HG02798 (cell line): ENCODE results near the gene EHMT1.

ENCODE experiments used
- ATAC-seq: cut with Tn5 transposase; IDR thresholded peaks from one replicate; pipeline ENCODE4 v1.9.1; 2021; ENCODE audit warnings: mild to moderate bottlenecking; ENCODE audit not compliant: unreplicated experiment, poor library complexity

EHMT1 gene

GRCh38 chr9:137688725-137689124 is 69.9 kb downstream of the EHMT1 start:
- no peak for ATAC-seq

GRCh38 chr9:137689745-137690529 is 71.1 kb downstream of the EHMT1 start:
- no peak for ATAC-seq

- ATAC-seq: no peak
These were observed 72.3 kb downstream of the EHMT1 start for GRCh38 chr9:137690930-137691645.

- ATAC-seq: no peak
These were observed 73.0 kb downstream of the EHMT1 start for GRCh38 chr9:137691646-137692351.

DNA sequence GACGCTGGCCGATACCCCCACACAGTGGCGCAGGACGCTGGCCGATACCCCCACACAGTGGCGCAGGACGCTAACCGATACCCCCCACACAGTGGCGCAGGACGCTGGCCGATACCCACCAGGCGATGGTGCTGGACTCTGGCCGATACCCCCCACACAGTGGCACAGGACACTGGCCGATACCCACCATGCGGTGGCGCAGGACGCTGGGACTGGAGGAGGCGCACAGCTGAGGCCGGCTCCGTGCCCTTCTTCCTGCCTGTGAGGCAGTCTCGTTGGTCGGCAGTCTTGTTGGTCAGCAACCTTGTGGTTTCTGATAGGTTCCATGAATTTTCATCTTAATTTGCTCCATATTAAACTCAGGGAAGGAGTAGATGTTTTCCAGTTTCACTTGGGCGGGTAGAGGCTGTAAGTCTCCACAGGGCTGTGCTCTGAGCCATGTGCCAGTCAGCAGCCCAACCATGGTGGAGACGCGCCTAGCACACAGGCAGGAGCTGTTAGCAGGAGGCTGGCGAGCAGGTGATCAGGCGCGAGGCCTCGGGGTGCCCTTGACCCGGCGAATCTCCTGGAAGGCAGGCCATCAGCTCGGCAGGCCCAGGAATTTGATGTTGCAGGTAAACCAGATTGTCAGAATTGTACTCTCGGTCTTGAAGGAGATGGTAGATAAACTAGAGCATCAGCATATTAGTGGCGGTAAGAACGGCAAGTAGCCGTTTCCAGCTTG is 75.6 kb downstream of the EHMT1 start:
- ATAC-seq: no peak

DNA sequence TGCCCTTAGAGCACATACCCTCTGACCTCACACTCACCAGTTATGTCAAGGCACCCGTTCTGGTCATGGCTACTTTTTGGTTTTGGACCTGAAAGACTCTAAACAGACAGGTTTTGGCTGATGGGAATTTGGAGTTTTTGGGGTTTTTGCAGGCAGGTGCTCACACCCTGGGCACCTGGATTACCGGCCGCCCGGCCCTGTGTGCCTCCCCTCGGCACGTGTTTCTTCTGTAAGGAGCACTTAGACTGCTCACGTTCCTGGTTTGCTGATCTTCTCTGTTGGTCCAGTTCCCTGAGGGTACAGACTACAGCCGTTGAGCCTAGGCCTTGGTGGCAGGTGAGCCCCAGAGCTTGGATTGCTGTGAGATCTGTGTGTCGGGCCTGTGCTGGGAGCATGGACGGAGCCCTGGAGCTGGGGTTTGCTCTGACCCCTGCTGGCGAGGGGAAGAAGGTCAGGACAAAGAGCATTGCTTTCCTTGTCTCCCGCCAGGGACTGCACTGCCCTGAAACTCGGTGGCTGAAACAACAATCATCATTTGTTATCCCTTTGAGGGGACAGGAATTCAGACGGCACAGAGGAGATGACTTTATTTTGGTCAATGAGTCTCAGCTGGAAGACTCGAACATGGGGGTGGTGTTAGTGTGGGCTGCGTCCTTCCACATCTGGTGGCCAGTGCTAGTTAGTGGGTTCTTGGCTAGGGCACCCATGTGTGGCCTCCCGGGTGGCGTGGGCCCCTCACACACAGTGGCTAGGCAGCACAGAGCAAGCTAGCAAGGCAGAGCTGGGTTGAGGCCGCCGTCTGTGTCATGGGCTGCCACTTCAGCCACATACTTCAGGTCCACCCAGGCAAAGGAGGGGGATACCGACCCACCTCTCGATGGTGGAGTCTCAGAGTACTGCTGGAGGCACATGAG is 76.4 kb downstream of the EHMT1 start:
- no peak for ATAC-seq

DNA sequence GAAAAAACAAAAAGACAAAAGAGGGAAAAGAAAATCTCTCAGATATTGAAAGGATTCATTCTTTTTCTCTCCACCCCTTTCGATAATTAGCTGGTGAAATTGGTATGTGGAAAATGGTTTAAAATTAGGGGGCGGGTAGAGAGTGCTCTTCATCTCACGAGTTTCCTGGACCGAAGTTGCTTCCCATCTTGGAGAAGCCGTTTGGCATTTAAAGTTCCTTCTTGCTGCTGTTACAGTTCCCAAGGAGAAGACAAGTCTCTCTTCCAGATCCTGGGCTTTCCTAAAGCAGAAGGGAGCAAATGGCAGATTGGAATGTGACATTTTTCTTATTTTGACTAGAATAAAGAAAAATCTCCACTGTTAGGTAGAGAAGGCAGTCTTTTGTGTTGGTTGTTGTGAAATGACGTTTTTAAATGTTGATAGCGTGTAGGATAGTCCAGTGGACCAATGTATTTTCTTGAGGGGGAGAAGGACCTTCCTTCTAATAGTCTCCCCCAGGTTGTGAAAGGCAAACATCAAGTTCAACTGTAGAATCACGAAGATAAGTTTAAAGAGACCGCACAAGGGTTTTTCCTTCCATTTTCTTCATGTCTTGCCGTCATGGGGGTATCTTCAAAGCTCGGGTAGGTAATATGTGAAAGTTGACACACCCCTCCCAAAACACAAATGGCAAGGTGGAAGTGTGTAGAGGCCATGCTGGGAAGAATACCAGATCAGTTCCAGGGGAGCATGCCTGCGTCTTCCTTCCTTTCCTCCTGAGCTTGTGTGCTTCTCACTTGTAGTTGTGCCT is 77.5 kb downstream of the EHMT1 start:
- ATAC-seq: no peak

DNA sequence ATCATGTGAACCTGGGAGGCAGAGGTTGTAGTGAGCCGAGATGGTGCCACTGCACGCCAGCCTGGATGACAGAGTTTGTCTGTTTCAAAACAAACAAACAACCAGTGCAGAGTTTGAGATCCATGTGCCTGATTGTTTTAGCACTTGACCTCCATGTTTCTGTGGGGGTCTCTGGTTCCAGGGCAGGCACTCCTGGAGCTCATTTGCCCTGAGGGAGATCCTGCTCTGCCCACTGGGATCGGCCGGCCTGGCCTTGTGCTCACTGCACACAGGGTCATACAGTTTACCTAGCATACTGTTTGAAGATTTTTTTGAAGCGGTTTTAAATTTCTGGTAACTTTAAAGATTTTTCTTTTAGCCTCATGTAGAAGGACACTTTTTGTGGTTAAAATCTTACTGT is 78.4 kb downstream of the EHMT1 start:
- ATAC-seq: no peak

- no peak for ATAC-seq
These were observed 79.0 kb downstream of the EHMT1 start for GRCh38 chr9:137697832-137698231.

DNA sequence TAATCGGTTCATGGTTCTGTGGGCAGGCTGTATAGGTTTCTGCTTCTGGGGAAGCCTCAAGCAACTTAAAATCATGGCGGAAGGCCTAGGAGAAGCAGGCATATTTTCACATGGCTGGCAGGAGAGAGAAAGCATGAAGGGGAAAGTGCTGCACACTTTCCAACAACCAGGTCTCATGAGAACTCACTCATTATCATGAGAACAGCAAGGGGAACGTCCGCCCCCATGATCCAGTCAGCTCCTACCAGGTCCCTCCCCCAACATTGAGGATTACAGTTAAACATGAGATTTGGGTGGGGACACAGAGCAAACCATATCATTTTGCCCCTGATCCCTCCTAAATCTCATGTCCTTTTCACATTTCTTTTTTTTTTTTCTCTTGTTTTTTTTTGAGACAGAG is 82.1 kb downstream of the EHMT1 start:
- no peak for ATAC-seq

GRCh38 chr9:137702615-137703379 is 84.0 kb downstream of the EHMT1 start:
- no peak for ATAC-seq

- ATAC-seq: no peak
These were observed 85.2 kb downstream of the EHMT1 start for GRCh38 chr9:137703842-137704508.

DNA sequence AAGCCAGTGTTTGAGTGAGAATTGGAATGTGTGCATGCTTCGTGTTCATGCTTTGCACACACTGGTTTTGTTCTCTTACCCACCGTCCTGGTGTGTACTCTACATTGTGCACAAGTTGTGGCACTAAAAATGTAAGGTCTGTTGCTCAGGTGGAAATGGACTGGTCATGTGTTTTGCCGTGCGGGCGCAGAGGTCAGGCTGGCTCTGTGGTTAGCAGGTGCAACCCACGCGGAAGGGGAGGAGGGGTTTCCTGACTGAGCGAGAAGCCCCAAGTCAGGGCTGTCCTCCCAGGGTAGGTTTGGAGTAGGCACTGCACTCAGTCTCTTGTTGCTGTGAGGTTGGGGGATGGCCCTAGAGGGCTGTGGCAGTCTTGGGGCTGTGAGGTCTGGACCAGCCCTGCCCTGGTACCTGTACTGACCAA is 86.6 kb downstream of the EHMT1 start:
- peak; percentile 73 for ATAC-seq

DNA sequence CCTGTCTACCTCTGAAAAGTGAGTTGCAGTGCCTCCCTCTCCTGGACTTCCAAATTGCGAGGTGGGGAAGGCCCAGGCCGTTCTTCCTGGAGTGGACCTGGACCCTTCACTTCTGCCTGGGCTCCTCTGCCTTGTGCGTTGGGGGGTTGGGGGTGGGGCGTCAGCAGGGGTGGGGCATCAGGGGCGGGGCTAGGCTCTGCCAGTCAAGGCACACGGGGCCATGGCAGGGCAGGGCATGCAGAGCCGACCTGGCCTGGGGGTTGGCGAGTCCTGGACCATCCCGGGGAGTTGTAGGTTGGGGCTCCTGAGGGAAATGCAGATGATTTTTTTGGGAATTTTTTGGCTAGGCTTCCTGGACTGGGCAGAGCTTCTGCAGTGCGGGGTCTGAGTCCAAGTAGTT is 87.1 kb downstream of the EHMT1 start:
- ATAC-seq: peak; percentile 37

- ATAC-seq: no peak
These were observed 88.6 kb downstream of the EHMT1 start for GRCh38 chr9:137707361-137707760.

GRCh38 chr9:137708590-137709284 is 89.9 kb downstream of the EHMT1 start:
- no peak for ATAC-seq
